Tibial nerve (tissue), 4 donors: ENCODE results near the gene PTPRK.

ENCODE experiments used
- EP300 ChIP-seq, 2 donors: sonication (generic); formaldehyde crosslinking; IDR thresholded peaks; one replicate each; pipeline ENCODE4 v1.6.1; 2017; ENCODE audit warnings: antibody characterized with exemption in 2 of 2, mild to moderate bottlenecking in 1 of 2
- TF ChIP-seq, protein P1 (sequence below), 5 experiments: fragments of 200-600 bp in 3 of 5; fragments of 450-650 bp in 2 of 5; sonication (generic) in 3 of 5; IDR thresholded peaks; one replicate each; pipeline ENCODE4 v1.5.1; 2016 to 2019; ENCODE audit warnings: antibody characterized with exemption in 5 of 5, mild to moderate bottlenecking in 3 of 5, moderate library complexity in 2 of 5

DNA sequence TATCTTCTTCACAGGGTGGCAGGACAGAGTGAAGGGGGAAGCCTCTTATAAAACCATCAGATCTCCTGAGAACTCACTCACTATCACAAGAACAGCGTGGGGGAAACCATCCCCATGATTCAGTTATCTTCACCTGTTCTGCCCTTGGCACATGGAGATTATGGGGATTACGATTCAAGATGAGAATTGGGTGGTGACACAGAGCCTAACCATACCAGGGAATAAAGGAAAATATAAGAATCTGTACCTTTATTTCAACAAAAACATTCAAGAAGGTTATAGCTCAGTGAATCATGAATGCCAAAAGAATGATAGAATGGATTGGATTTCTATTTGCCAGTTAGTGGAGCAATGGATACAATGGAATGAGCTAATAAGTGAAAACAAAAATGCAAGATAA is 214.4 kb downstream of the PTPRK start:
- TF ChIP-seq, protein P1, sequence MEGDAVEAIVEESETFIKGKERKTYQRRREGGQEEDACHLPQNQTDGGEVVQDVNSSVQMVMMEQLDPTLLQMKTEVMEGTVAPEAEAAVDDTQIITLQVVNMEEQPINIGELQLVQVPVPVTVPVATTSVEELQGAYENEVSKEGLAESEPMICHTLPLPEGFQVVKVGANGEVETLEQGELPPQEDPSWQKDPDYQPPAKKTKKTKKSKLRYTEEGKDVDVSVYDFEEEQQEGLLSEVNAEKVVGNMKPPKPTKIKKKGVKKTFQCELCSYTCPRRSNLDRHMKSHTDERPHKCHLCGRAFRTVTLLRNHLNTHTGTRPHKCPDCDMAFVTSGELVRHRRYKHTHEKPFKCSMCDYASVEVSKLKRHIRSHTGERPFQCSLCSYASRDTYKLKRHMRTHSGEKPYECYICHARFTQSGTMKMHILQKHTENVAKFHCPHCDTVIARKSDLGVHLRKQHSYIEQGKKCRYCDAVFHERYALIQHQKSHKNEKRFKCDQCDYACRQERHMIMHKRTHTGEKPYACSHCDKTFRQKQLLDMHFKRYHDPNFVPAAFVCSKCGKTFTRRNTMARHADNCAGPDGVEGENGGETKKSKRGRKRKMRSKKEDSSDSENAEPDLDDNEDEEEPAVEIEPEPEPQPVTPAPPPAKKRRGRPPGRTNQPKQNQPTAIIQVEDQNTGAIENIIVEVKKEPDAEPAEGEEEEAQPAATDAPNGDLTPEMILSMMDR (IDR thresholded peaks at IDR 0.05), result no peak
- TF ChIP-seq EP300 (IDR thresholded peaks at IDR 0.05), result no peak
